HG03045 (cell line): ENCODE data around the gene ELF1.
"Not testable (repeated sequence)": the region's sequence is repeated elsewhere in the genome, so short reads cannot be mapped to it uniquely, and the experiment has no call there.

ENCODE experiments used
- ATAC-seq: cut with Tn5 transposase; IDR thresholded peaks from one replicate; pipeline ENCODE4 v1.9.1; 2021; ENCODE audit warnings: mild to moderate bottlenecking, moderate library complexity; ENCODE audit not compliant: unreplicated experiment

ELF1 gene

GRCh38 chr13:40946485-40946884, 72.6 kb downstream of the ELF1 start:
- ATAC-seq = no peak

- no peak for ATAC-seq
Measured at GRCh38 chr13:40943073-40943472, 76.0 kb downstream of the ELF1 start.

- ATAC-seq = no peak
Measured at GRCh38 chr13:40941581-40941980, 77.5 kb downstream of the ELF1 start.

DNA sequence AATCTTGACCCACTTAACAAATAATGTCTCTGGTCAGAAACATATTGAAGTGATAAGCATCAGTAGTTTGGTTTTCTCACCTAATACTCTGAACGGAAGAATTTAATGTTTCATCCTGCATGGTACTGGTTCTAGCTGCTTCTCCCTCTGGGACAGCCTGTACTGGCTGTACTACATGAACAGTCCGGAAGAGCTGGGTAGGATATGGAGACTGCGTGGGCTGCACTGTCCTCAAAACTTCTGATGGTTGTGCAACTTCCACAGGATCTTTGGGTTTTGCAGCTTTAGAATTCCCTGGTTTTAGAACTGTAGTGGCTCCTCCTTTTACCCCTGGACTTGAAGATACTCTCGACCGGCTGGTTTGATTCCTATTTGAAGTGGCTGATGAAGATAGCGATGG, 78.3 kb downstream of the ELF1 start:
- no peak for ATAC-seq

- ATAC-seq = no peak
Measured at GRCh38 chr13:40933508-40934204, 85.5 kb downstream of the ELF1 start.

GRCh38 chr13:40932252-40932651, 86.9 kb downstream of the ELF1 start:
- no peak for ATAC-seq

GRCh38 chr13:40931719-40932118, 87.4 kb downstream of the ELF1 start:
- no peak for ATAC-seq

- ATAC-seq = not testable (repeated sequence)
Measured at GRCh38 chr13:40929883-40930282, 89.2 kb downstream of the ELF1 start.

DNA sequence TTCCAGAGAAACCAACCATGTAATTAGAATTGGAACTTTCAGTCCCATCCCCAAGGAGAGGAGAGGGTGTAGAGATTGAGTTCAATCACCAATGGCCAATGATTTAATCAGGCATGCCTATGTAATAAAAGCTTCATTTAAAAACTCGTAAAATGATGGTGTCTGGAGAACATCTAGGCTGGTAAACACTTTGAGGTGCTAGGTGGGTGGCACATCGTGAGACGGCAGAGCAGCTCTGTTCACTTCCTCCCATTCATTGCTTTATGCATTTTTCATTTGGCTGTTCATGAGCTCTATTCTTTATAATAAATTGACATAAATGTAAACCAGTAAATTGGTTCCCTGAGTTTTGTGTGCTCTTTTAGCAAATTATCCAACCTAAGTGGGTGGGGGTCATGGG, 90.1 kb downstream of the ELF1 start:
- ATAC-seq = no peak

GRCh38 chr13:40927929-40928328, 91.2 kb downstream of the ELF1 start:
- no peak for ATAC-seq

DNA sequence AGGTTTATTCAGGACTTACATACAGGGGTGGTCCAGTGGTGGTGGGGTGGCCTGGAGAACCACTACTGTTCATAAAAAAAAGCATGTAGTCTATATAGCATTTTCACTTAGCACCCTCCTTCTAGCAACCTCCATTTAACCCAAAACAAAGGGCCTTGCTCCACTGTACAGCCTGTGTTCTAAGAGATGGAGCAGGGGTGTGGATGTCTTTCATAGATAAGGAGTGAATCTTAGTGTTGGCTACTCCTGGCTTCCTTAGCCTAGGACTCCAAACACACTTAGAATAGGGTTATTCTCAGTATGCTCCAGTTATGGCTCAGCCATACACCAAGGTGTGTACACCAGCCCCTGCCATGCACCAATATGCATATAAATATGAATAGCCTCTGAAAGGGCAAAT, 95.2 kb downstream of the ELF1 start:
- ATAC-seq = no peak

GRCh38 chr13:40922437-40923040, 96.6 kb downstream of the ELF1 start:
- ATAC-seq = no peak

DNA sequence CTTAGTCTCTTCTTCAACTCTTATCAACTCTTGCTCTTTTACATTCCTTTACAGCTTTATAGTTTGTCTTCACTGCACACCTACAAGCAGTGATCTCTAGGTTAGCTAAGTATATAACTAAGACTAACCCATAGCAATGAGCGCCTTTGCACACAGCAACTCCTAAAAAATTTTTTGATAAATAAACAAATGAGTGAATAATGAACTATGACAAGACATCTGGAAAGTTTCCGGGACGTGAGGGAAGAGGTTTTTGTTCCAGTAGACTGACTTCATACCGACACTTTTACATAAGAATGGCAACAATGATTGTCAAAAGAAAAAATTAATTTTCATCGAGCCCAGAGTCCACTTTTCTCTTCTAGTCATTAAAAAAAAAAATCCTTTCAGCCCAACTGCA, 98.3 kb downstream of the ELF1 start:
- no peak for ATAC-seq

- ATAC-seq = not testable (repeated sequence)
Measured at GRCh38 chr13:40919901-40920300, 99.2 kb downstream of the ELF1 start.

DNA sequence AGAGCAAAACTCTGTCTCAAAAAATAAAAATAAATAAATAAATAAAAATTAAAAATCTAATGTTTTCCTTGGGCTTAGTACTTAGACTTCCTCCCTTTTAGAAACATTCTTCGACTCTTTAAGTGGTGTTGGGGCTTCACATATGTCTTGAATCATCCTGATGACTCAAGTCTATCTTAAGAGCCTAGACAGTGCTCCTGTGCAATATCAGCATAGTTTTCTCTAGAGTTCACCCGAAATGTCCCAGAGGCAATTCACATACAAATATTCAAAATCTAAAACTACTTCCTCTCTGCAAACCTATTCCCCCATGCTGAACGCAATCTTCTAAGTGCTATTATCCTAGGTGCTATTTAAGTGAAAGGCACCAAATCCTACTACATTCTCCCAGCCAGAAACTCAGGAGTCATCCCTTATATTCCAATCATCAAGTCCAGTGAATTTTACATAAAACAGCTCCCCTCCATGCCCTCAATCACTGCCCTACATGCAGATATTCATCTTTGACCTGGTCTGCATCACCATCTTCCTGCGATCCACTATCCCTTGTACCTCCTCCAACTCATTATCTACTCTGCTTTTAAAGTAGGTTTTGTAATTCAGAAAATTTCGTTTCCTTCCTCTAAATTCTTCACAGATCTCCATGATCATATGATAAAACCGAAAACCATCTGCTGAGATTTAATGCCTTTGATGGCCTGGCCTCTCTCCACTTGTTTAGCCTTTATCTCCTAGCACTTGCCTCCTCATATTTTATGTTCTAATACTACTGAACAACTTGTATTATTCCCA, 102.7 kb downstream of the ELF1 start:
- ATAC-seq = no peak

GRCh38 chr13:40914863-40915262, 104.3 kb downstream of the ELF1 start:
- ATAC-seq = not testable (repeated sequence)

- no peak for ATAC-seq
Measured at GRCh38 chr13:40911341-40911740, 107.8 kb downstream of the ELF1 start.

GRCh38 chr13:40910324-40911050, 108.6 kb downstream of the ELF1 start:
- ATAC-seq = no peak

DNA sequence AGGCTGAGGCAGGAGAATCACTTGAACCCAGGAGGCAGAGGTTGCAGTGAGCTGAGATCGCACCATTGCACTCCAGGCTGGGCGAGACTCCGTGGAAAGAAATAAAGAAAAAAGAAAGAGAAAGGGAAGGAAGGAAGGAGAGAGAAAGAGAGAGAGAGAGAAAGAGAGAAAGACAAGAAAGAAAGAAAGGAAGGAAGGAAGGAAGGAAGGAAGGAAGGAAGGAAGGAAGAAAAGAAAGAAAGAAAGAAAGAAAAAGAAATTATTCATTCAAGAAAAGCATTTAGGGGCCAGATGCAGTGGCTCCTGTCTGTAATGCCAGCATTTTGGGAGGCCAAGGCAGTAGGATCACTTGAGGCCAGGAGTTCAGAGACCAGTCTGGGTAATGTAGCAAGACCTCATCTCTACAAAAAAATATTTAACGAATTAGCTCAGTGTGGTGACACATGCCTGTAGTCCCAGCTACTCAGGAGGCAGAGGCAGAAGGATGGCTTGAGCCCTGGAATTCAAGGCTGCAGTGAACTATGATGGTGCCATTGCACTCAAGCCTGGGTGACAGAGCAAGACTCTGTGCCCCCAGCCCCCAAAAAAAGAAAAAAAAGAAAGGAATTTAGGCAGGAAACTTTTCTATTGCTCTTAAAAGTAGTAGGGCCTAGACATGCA, 109.4 kb downstream of the ELF1 start:
- ATAC-seq = not testable (repeated sequence)

- no peak for ATAC-seq
Measured at GRCh38 chr13:40908546-40908945, 110.6 kb downstream of the ELF1 start.

- not testable (repeated sequence) for ATAC-seq
Measured at GRCh38 chr13:40901032-40901431, 118.1 kb downstream of the ELF1 start.
